ENCODE measurements around the gene DNASE2. TPM values are rescaled to one million over a fixed set of nuclear protein-coding genes. Genes with fewer than 3 reads are reported as not detected.

Gene DNASE2
- total and polyA plus RNA-seq, 2 donors (not counting 1 experiment from before 2014, with no cell fraction given) = 25.1 to 26.6 TPM

- no peaks in the 10 kb centered on the region for H3K79me2 ChIP-seq (ENCODE audit: control insufficient read depth, insufficient read depth, low read length)
- no peak overlapping the region for H3K4me3 ChIP-seq (replicated peaks in 1 of 4; ENCODE audit: control extremely low read depth in 1 of 4, insufficient read depth in 1 of 4, low read depth in 3 of 4, low read length in 4 of 4)
- no peak overlapping the region for H3K4me2 ChIP-seq (ENCODE audit: extremely low read depth, insufficient read depth, low read length)
- H2AFZ ChIP-seq (ENCODE audit: low read length) = no peak overlapping the region
- H3K27me3 ChIP-seq (ENCODE audit: control insufficient read depth, insufficient read depth, low read length) = no peaks in the 10 kb centered on the region
- H3K9ac ChIP-seq (ENCODE audit: insufficient read depth, low read length) = no peak overlapping the region
- H3K9me3 ChIP-seq (ENCODE audit: control insufficient read depth, insufficient read depth, low read depth, low read length) = no peaks in the 10 kb centered on the region
- H3K4me1 ChIP-seq (ENCODE audit: control insufficient read depth, extremely low read depth, insufficient read depth, low read length) = no peaks in the 10 kb centered on the region
- peaks cover 26% of the 10 kb centered on the region for H3K36me3 ChIP-seq (ENCODE audit: control insufficient read depth, insufficient read depth, low read length)
- no peak for TF ChIP-seq CTCF (conservative IDR thresholded peaks at IDR 0.05 in 1 of 2, IDR thresholded peaks at IDR 0.05 in 1 of 2; ENCODE audit: low read depth in 1 of 2, low read length in 2 of 2)
- no peak for TF ChIP-seq EZH2 (IDR thresholded peaks at IDR 0.05; ENCODE audit: low read length, missing control alignments)
- DNase-seq (ENCODE audit: low read depth in 2 of 2) = no peak
- no peak overlapping the region for H3K27ac ChIP-seq (ENCODE audit: insufficient read depth, low read length)
- H4K20me1 ChIP-seq (ENCODE audit: control insufficient read depth, extremely low read depth, insufficient read depth, low read length) = no peaks in the 10 kb centered on the region
Observed at GRCh38 chr19:12924621-12925310, 43.5 kb upstream of the DNASE2 start.

- TF ChIP-seq EZH2 (IDR thresholded peaks at IDR 0.05; ENCODE audit: low read length, missing control alignments) = no peak
- no peak for TF ChIP-seq CTCF (conservative IDR thresholded peaks at IDR 0.05 in 1 of 2, IDR thresholded peaks at IDR 0.05 in 1 of 2; ENCODE audit: low read depth in 1 of 2, low read length in 2 of 2)
- Histone ChIP-seq H3K4me3 (replicated peaks in 1 of 4; ENCODE audit: control extremely low read depth in 1 of 4, insufficient read depth in 1 of 4, low read depth in 3 of 4, low read length in 4 of 4) (no peak overlapping the region), H3K9me3 (ENCODE audit: control insufficient read depth, insufficient read depth, low read depth, low read length) (no peaks in the 10 kb centered on the region), H3K79me2 (ENCODE audit: control insufficient read depth, insufficient read depth, low read length) (no peaks in the 10 kb centered on the region), H3K9ac (ENCODE audit: insufficient read depth, low read length) (no peak overlapping the region), H2AFZ (ENCODE audit: low read length) (no peak overlapping the region), H3K4me1 (ENCODE audit: control insufficient read depth, extremely low read depth, insufficient read depth, low read length) (peaks cover 3% of the 10 kb centered on the region), H3K4me2 (ENCODE audit: extremely low read depth, insufficient read depth, low read length) (no peak overlapping the region), H4K20me1 (ENCODE audit: control insufficient read depth, extremely low read depth, insufficient read depth, low read length) (no peaks in the 10 kb centered on the region), H3K27me3 (ENCODE audit: control insufficient read depth, insufficient read depth, low read length) (no peaks in the 10 kb centered on the region), H3K36me3 (ENCODE audit: control insufficient read depth, insufficient read depth, low read length) (peaks cover 16% of the 10 kb centered on the region), H3K27ac (ENCODE audit: insufficient read depth, low read length) (no peak overlapping the region)
- no peak for DNase-seq (ENCODE audit: low read depth in 2 of 2)
Observed at GRCh38 chr19:12922959-12923358, 41.7 kb upstream of the DNASE2 start.

- Histone ChIP-seq H3K4me2 (ENCODE audit: extremely low read depth, insufficient read depth, low read length) (no peak overlapping the region), H4K20me1 (ENCODE audit: control insufficient read depth, extremely low read depth, insufficient read depth, low read length) (no peaks in the 10 kb centered on the region), H2AFZ (ENCODE audit: low read length) (no peak overlapping the region), H3K27ac (ENCODE audit: insufficient read depth, low read length) (no peak overlapping the region), H3K27me3 (ENCODE audit: control insufficient read depth, insufficient read depth, low read length) (no peaks in the 10 kb centered on the region), H3K9ac (ENCODE audit: insufficient read depth, low read length) (no peak overlapping the region), H3K4me1 (ENCODE audit: control insufficient read depth, extremely low read depth, insufficient read depth, low read length) (peaks cover 3% of the 10 kb centered on the region), H3K36me3 (ENCODE audit: control insufficient read depth, insufficient read depth, low read length) (peaks cover 11% of the 10 kb centered on the region), H3K4me3 (replicated peaks in 1 of 4; ENCODE audit: control extremely low read depth in 1 of 4, insufficient read depth in 1 of 4, low read depth in 3 of 4, low read length in 4 of 4) (no peak overlapping the region), H3K79me2 (ENCODE audit: control insufficient read depth, insufficient read depth, low read length) (no peaks in the 10 kb centered on the region), H3K9me3 (ENCODE audit: control insufficient read depth, insufficient read depth, low read depth, low read length) (no peaks in the 10 kb centered on the region)
- TF ChIP-seq CTCF (conservative IDR thresholded peaks at IDR 0.05 in 1 of 2, IDR thresholded peaks at IDR 0.05 in 1 of 2; ENCODE audit: low read depth in 1 of 2, low read length in 2 of 2) (no peak), EZH2 (IDR thresholded peaks at IDR 0.05; ENCODE audit: low read length, missing control alignments) (no peak)
- DNase-seq (ENCODE audit: low read depth in 2 of 2) = no peak
Observed at GRCh38 chr19:12921047-12921446, 39.8 kb upstream of the DNASE2 start.
